GM19035 (cell line): ENCODE results near the gene FOXA2.
"Not testable (repeated sequence)": the region's sequence is repeated elsewhere in the genome, so short reads cannot be mapped to it uniquely, and the experiment has no call there.

ENCODE experiments used
- ATAC-seq: cut with Tn5 transposase; IDR thresholded peaks from one replicate; pipeline ENCODE4 v1.9.1; 2021; ENCODE audit not compliant: unreplicated experiment

Gene FOXA2

GRCh38 chr20:22584522-22584921, at the start of gene FOXA2:
TSS of gene FOXA2 (minus strand) at chr20:22584572. CDS start at chr20:22584278, 294 bp downstream.
- no peak for ATAC-seq

- no peak for ATAC-seq
These were observed 46.3 kb upstream of the FOXA2 start for GRCh38 chr20:22630701-22631100.

GRCh38 chr20:22629927-22630326, 45.6 kb upstream of the FOXA2 start:
- ATAC-seq = no peak

GRCh38 chr20:22629447-22629846, 45.1 kb upstream of the FOXA2 start:
- no peak for ATAC-seq

- no peak for ATAC-seq
These were observed 42.1 kb upstream of the FOXA2 start for GRCh38 chr20:22626496-22626895.

- ATAC-seq = no peak
These were observed 38.8 kb upstream of the FOXA2 start for GRCh38 chr20:22623211-22623610.

GRCh38 chr20:22620342-22620741, 36.0 kb upstream of the FOXA2 start:
- ATAC-seq = no peak

GRCh38 chr20:22619806-22620205, 35.4 kb upstream of the FOXA2 start:
- ATAC-seq = no peak

- no peak for ATAC-seq
These were observed 34.9 kb upstream of the FOXA2 start for GRCh38 chr20:22619272-22619671.

- no peak for ATAC-seq
These were observed 32.8 kb upstream of the FOXA2 start for GRCh38 chr20:22617160-22617559.

GRCh38 chr20:22616551-22616950, 32.2 kb upstream of the FOXA2 start:
- ATAC-seq = no peak

GRCh38 chr20:22615425-22615824, 31.1 kb upstream of the FOXA2 start:
- no peak for ATAC-seq

GRCh38 chr20:22611636-22612035, 27.3 kb upstream of the FOXA2 start:
- no peak for ATAC-seq

- ATAC-seq = no peak
These were observed 23.3 kb upstream of the FOXA2 start for GRCh38 chr20:22607695-22608094.

GRCh38 chr20:22604815-22605214, 20.4 kb upstream of the FOXA2 start:
- ATAC-seq = no peak

- no peak for ATAC-seq
These were observed 17.2 kb upstream of the FOXA2 start for GRCh38 chr20:22601361-22602141.

GRCh38 chr20:22599258-22599657, 14.9 kb upstream of the FOXA2 start:
- ATAC-seq = not testable (repeated sequence)

GRCh38 chr20:22597303-22597702, 12.9 kb upstream of the FOXA2 start:
- no peak for ATAC-seq

GRCh38 chr20:22590662-22591061, 6.3 kb upstream of the FOXA2 start:
- no peak for ATAC-seq

GRCh38 chr20:22586645-22587310, 2.4 kb upstream of the FOXA2 start:
- ATAC-seq = no peak

GRCh38 chr20:22585786-22586493, 1.6 kb upstream of the FOXA2 start:
- ATAC-seq = no peak
